HG02884 (cell line): ENCODE results near the gene SIK3.
"Not testable (repeated sequence)": the region's sequence is repeated elsewhere in the genome, so short reads cannot be mapped to it uniquely, and the experiment has no call there.

Source experiments
- ATAC-seq: cut with Tn5 transposase; IDR thresholded peaks from one replicate; pipeline ENCODE4 v1.9.1; 2021; ENCODE audit warnings: mild to moderate bottlenecking, moderate library complexity; ENCODE audit not compliant: unreplicated experiment

SIK3 gene

GRCh38 chr11:116844722-116845121 is 253.5 kb downstream of the SIK3 start:
- no peak for ATAC-seq

DNA sequence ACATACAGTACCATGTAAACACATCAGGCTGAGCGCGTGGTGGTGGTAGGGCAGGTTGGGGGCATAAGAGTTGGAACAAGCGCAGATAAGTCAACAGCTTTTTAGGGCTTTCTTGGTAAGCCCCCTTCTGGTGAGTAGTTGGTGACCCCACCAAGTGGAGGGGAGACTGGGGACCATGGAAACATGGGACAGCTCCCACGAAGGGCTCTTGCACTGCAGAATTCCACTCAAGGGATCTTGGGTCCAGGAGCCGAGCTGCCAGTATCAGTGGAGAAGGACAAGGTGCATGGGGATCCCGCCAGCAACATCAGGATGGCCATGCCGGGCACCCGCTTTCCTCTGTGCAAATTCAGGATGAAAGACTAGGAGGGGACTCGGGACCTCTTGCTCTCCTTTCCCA is 254.6 kb downstream of the SIK3 start:
- ATAC-seq: no peak

- ATAC-seq: no peak
Measured at GRCh38 chr11:116842909-116843308, 255.3 kb downstream of the SIK3 start.

DNA sequence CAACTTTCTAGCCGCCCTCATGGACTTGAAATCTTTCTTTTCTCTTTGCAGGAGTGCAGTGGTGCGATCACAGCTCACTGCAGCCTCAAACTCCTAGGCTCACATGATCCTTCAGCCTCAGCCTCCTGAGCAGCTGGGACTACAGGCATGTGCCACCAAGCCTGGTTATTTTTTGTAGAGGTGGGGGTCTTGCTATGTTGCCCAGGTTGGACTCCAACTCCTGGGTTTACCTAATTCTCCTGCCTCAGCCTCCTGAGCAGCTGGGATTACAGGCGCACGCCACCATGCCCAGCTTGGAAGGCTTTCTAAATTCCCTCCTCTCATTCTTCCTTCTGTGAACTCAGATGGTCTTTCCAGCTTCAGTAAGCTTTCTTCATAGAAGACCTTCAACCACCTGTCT is 256.1 kb downstream of the SIK3 start:
- ATAC-seq: no peak

GRCh38 chr11:116840746-116841296 is 257.4 kb downstream of the SIK3 start:
- no peak for ATAC-seq

DNA sequence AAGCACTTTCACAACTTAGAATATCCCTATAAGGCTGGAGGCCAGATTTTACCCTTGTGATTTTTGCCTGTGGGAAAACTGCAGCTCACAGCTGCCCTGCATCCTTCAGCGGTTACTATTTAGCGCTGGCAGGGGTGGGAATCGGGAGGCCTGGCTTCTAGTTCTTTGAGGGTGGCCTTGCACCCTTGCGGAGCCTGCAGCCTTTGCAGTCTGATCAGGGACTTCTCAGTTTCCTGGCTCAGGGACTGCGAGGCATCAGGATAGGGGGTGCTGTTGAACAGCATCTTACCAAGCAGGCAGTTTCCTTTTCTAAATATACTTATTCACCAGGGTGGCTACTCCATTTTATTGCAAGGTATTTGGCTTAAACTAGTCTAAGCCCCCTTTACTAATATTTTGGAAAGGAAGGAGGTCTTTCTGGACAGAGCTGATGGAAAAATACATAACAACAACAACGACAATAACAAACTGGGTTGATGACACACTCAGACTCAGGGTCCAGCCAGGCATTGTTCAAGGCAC is 257.9 kb downstream of the SIK3 start:
- ATAC-seq: no peak

GRCh38 chr11:116838321-116839084 is 259.7 kb downstream of the SIK3 start:
- ATAC-seq: no peak

- ATAC-seq: no peak
Measured at GRCh38 chr11:116837231-116838091, 260.8 kb downstream of the SIK3 start, which contains the start of gene APOA1. APOA1 (minus strand) TSS chr11:116837622; CDS start chr11:116837387, 235 bp downstream.

GRCh38 chr11:116836632-116836991 is 261.6 kb downstream of the SIK3 start:
- ATAC-seq: no peak

DNA sequence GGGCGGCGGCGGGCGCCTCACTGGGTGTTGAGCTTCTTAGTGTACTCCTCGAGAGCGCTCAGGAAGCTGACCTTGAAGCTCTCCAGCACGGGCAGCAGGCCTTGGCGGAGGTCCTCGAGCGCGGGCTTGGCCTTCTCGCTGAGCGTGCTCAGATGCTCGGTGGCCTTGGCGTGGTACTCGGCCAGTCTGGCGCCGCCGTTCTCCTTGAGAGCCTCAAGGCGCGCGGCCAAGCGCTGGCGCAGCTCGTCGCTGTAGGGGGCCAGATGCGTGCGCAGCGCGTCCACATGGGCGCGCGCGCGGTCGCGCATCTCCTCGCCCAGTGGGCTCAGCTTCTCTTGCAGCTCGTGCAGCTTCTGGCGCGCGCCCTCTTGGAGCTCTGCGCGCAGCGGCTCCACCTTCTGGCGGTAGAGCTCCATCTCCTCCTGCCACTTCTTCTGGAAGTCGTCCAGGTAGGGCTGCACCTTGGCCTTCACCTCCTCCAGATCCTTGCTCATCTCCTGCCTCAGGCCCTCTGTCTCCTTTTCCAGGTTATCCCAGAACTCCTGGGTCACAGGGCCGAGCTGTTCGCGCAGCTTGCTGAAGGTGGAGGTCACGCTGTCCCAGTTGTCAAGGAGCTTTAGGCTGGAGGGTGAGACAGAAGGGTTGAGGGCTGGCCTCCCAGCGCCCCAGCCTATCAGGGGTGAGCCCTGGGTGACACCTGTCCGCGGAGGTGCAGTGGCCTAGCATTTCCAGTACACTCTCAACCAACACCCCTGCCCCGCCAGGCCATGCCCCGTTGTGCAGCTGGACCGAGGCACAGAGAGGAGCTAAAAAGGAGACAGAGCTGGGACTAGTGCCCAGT is 262.2 kb downstream of the SIK3 start:
- ATAC-seq: peak; percentile 70

- ATAC-seq: no peak
Measured at GRCh38 chr11:116835042-116835772, 263.0 kb downstream of the SIK3 start.

- ATAC-seq: not testable (repeated sequence)
Measured at GRCh38 chr11:116834535-116835041, 263.6 kb downstream of the SIK3 start.

GRCh38 chr11:116833816-116834534 is 264.3 kb downstream of the SIK3 start:
- ATAC-seq: no peak

GRCh38 chr11:116833491-116833815 is 264.8 kb downstream of the SIK3 start:
- ATAC-seq: no peak

DNA sequence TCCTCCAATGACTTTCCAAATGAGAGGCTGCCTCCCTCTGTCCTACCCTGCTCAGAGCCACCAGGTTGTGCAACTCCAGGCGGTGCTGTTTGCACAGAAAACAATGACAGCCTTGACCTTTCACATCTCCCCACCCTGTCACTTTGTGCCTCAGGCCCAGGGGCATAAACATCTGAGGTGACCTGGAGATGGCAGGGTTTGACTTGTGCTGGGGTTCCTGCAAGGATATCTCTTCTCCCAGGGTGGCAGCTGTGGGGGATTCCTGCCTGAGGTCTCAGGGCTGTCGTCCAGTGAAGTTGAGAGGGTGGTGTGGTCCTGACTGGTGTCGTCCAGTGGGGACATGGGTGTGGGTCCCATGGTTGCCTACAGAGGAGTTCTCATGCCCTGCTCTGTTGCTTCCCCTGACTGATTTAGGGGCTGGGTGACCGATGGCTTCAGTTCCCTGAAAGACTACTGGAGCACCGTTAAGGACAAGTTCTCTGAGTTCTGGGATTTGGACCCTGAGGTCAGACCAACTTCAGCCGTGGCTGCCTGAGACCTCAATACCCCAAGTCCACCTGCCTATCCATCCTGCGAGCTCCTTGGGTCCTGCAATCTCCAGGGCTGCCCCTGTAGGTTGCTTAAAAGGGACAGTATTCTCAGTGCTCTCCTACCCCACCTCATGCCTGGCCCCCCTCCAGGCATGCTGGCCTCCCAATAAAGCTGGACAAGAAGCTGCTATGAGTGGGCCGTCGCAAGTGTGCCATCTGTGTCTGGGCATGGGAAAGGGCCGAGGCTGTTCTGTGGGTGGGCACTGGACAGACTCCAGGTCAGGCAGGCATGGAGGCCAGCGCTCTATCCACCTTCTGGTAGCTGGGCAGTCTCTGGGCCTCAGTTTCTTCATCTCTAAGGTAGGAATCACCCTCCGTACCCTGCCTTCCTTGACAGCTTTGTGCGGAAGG is 265.6 kb downstream of the SIK3 start:
- ATAC-seq: no peak

DNA sequence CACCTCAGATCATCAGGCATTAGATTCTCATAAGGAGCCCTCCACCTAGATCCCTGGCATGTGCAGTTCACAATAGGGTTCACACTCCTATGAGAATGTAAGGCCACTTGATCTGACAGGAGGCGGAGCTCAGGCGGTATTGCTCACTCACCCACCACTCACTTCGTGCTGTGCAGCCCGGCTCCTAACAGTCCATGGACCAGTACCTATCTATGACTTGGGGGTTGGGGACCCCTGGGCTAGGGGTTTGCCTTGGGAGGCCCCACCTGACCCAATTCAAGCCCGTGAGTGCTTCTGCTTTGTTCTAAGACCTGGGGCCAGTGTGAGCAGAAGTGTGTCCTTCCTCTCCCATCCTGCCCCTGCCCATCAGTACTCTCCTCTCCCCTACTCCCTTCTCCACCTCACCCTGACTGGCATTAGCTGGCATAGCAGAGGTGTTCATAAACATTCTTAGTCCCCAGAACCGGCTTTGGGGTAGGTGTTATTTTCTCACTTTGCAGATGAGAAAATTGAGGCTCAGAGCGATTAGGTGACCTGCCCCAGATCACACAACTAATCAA is 266.4 kb downstream of the SIK3 start:
- ATAC-seq: no peak

GRCh38 chr11:116830184-116830912 is 267.9 kb downstream of the SIK3 start:
- no peak for ATAC-seq
